ENCODE measurements around the gene STOX1. TPM values are rescaled to one million over a fixed set of nuclear protein-coding genes. Genes with fewer than 3 reads are reported as not detected.

STOX1 gene
- under 0.01 TPM in 2 replicates for total RNA-seq
- polyA plus RNA-seq = 0.05 and 0.08 TPM in 2 replicates
- 0.05 TPM in 1 of 2 replicates, not detected in the other for polyA plus RNA-seq (2012)
- polyA minus RNA-seq (ENCODE audit: low replicate concordance) = not detected in 2 replicates

GRCh38 chr10:68826764-68827591 is at the start of gene STOX1:
Gene STOX1 (plus strand): TSS chr10:68827531. CDS start chr10:68827624, 93 bp downstream.
- H3K4me2 ChIP-seq (ENCODE audit: extremely low read depth, insufficient read depth, low read length) = peak within 1 kb of the TSS; percentile 95
- peak; percentile 57 to 67 for DNase-seq (ENCODE audit: low read depth in 2 of 2)
- no peak within 1 kb of the TSS for H3K27ac ChIP-seq (ENCODE audit: insufficient read depth, low read length)
- H4K20me1 ChIP-seq (ENCODE audit: control insufficient read depth, extremely low read depth, insufficient read depth, low read length) = no peaks in the 10 kb centered on the region
- H3K9ac ChIP-seq (ENCODE audit: insufficient read depth, low read length) = peak within 1 kb of the TSS; percentile 46
- no peaks in the 10 kb centered on the region for H3K9me3 ChIP-seq (ENCODE audit: control insufficient read depth, insufficient read depth, low read depth, low read length)
- peak within 1 kb of the TSS; percentile 82 for H2AFZ ChIP-seq (ENCODE audit: low read length)
- H3K27me3 ChIP-seq (ENCODE audit: control insufficient read depth, insufficient read depth, low read length) = peaks cover 15% of the 10 kb centered on the region
- no peaks in the 10 kb centered on the region for H3K79me2 ChIP-seq (ENCODE audit: control insufficient read depth, insufficient read depth, low read length)
- no peaks in the 10 kb centered on the region for H3K4me1 ChIP-seq (ENCODE audit: control insufficient read depth, extremely low read depth, insufficient read depth, low read length)
- H3K4me3 ChIP-seq (replicated peaks in 1 of 4; ENCODE audit: control extremely low read depth in 1 of 4, insufficient read depth in 1 of 4, low read depth in 3 of 4, low read length in 4 of 4) = peak within 1 kb of the TSS; percentile 46 to 59 (median 56)
- TF ChIP-seq CTCF (conservative IDR thresholded peaks at IDR 0.05 in 1 of 2, IDR thresholded peaks at IDR 0.05 in 1 of 2; ENCODE audit: low read depth in 1 of 2, low read length in 2 of 2) = no peak
- TF ChIP-seq EZH2 (IDR thresholded peaks at IDR 0.05; ENCODE audit: low read length, missing control alignments) = no peak
- no peaks in the 10 kb centered on the region for H3K36me3 ChIP-seq (ENCODE audit: control insufficient read depth, insufficient read depth, low read length)

GRCh38 chr10:68781613-68782574 is 45.4 kb upstream of the STOX1 start:
- Histone ChIP-seq H3K27ac (ENCODE audit: insufficient read depth, low read length) (no peak overlapping the region), H3K4me1 (ENCODE audit: control insufficient read depth, extremely low read depth, insufficient read depth, low read length) (no peaks in the 10 kb centered on the region), H3K9ac (ENCODE audit: insufficient read depth, low read length) (no peak overlapping the region), H3K27me3 (ENCODE audit: control insufficient read depth, insufficient read depth, low read length) (no peaks in the 10 kb centered on the region), H3K4me2 (ENCODE audit: extremely low read depth, insufficient read depth, low read length) (no peak overlapping the region), H3K79me2 (ENCODE audit: control insufficient read depth, insufficient read depth, low read length) (no peaks in the 10 kb centered on the region), H4K20me1 (ENCODE audit: control insufficient read depth, extremely low read depth, insufficient read depth, low read length) (no peaks in the 10 kb centered on the region), H3K9me3 (ENCODE audit: control insufficient read depth, insufficient read depth, low read depth, low read length) (no peaks in the 10 kb centered on the region), H3K4me3 (replicated peaks in 1 of 4; ENCODE audit: control extremely low read depth in 1 of 4, insufficient read depth in 1 of 4, low read depth in 3 of 4, low read length in 4 of 4) (no peak overlapping the region), H3K36me3 (ENCODE audit: control insufficient read depth, insufficient read depth, low read length) (peaks cover 4% of the 10 kb centered on the region), H2AFZ (ENCODE audit: low read length) (no peak overlapping the region)
- DNase-seq (ENCODE audit: low read depth in 2 of 2) = no peak
- TF ChIP-seq EZH2 (IDR thresholded peaks at IDR 0.05; ENCODE audit: low read length, missing control alignments) (no peak), CTCF (conservative IDR thresholded peaks at IDR 0.05 in 1 of 2, IDR thresholded peaks at IDR 0.05 in 1 of 2; ENCODE audit: low read depth in 1 of 2, low read length in 2 of 2) (no peak)

GRCh38 chr10:68784476-68784875 is 42.9 kb upstream of the STOX1 start:
- no peaks in the 10 kb centered on the region for H3K79me2 ChIP-seq (ENCODE audit: control insufficient read depth, insufficient read depth, low read length)
- no peaks in the 10 kb centered on the region for H3K4me1 ChIP-seq (ENCODE audit: control insufficient read depth, extremely low read depth, insufficient read depth, low read length)
- H3K9ac ChIP-seq (ENCODE audit: insufficient read depth, low read length) = no peak overlapping the region
- no peak overlapping the region for H2AFZ ChIP-seq (ENCODE audit: low read length)
- no peaks in the 10 kb centered on the region for H3K27me3 ChIP-seq (ENCODE audit: control insufficient read depth, insufficient read depth, low read length)
- H3K4me2 ChIP-seq (ENCODE audit: extremely low read depth, insufficient read depth, low read length) = no peak overlapping the region
- DNase-seq (ENCODE audit: low read depth in 2 of 2) = peak in 1 of 2 donors; percentile 56
- no peak overlapping the region for H3K4me3 ChIP-seq (replicated peaks in 1 of 4; ENCODE audit: control extremely low read depth in 1 of 4, insufficient read depth in 1 of 4, low read depth in 3 of 4, low read length in 4 of 4)
- no peak overlapping the region for H3K27ac ChIP-seq (ENCODE audit: insufficient read depth, low read length)
- no peaks in the 10 kb centered on the region for H4K20me1 ChIP-seq (ENCODE audit: control insufficient read depth, extremely low read depth, insufficient read depth, low read length)
- H3K36me3 ChIP-seq (ENCODE audit: control insufficient read depth, insufficient read depth, low read length) = no peaks in the 10 kb centered on the region
- no peaks in the 10 kb centered on the region for H3K9me3 ChIP-seq (ENCODE audit: control insufficient read depth, insufficient read depth, low read depth, low read length)
- TF ChIP-seq CTCF (conservative IDR thresholded peaks at IDR 0.05 in 1 of 2, IDR thresholded peaks at IDR 0.05 in 1 of 2; ENCODE audit: low read depth in 1 of 2, low read length in 2 of 2) (no peak), EZH2 (IDR thresholded peaks at IDR 0.05; ENCODE audit: low read length, missing control alignments) (no peak)
